Fibroblast of pulmonary artery (primary cell): Measurements from ENCODE around the gene CDC42BPA.
A peak's percentile ranks its signal among the peaks of the same experiment; 100 is the strongest.
"Not testable (repeated sequence)": the region's sequence is repeated elsewhere in the genome, so short reads cannot be mapped to it uniquely, and the experiment has no call there.

Experiments
- DNase-seq: peaks from one replicate; pipeline ENCODE4 v3.0.0-alpha.2; 2010; ENCODE audit warnings: low read depth
- H3K4me3 ChIP-seq: replicated peaks from 2 replicates; pipeline ENCODE4 v1.5.1; 2011; ENCODE audit warnings: low read depth, mild to moderate bottlenecking, control low read depth, low read length, moderate library complexity
- TF ChIP-seq, protein P1 (sequence below): IDR thresholded peaks from 2 replicates; pipeline ENCODE4 v1.5.1; 2011; ENCODE audit warnings: mild to moderate bottlenecking, control low read depth, low read length, inconsistent platforms; ENCODE audit errors: missing control alignments

CDC42BPA gene

GRCh38 chr1:227136210-227136820, 182.0 kb downstream of the CDC42BPA start:
- no peak for DNase-seq
- TF ChIP-seq, protein P1, sequence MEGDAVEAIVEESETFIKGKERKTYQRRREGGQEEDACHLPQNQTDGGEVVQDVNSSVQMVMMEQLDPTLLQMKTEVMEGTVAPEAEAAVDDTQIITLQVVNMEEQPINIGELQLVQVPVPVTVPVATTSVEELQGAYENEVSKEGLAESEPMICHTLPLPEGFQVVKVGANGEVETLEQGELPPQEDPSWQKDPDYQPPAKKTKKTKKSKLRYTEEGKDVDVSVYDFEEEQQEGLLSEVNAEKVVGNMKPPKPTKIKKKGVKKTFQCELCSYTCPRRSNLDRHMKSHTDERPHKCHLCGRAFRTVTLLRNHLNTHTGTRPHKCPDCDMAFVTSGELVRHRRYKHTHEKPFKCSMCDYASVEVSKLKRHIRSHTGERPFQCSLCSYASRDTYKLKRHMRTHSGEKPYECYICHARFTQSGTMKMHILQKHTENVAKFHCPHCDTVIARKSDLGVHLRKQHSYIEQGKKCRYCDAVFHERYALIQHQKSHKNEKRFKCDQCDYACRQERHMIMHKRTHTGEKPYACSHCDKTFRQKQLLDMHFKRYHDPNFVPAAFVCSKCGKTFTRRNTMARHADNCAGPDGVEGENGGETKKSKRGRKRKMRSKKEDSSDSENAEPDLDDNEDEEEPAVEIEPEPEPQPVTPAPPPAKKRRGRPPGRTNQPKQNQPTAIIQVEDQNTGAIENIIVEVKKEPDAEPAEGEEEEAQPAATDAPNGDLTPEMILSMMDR = no peak
- H3K4me3 ChIP-seq = no peak overlapping the region

DNA sequence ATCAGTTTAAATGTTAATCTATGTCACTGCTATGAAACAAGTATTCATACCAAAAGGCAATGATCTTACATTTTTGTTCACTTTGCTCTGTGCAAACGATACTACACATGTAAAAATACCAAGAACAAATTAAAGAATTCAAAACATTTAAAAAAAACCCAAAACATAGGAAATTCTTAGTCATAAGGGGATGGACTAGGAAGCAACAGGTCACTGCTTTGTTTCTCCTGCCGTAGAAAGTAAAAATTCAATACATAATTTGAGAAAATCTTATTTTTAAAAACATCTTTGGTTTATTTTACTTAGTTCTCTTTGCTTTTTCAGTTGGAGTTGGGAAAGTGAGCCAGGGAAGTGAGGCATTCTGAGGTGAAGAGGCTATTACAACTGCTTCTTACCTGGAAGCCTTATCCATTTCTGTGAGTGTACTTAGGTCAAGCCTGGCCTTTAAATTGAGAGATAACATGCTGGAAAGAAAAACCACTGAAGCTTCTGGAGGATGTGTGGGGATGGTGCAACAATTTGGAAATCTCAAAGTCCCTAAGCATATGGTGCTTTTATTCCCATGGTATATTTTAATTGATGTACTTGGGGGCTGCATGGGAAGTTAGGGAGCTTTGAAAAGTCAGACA, 183.5 kb downstream of the CDC42BPA start:
- no peak overlapping the region for H3K4me3 ChIP-seq
- DNase-seq = peak; percentile 59
- TF ChIP-seq, protein P1 = no peak

- not testable (repeated sequence) for H3K4me3 ChIP-seq, DNase-seq
Observed at GRCh38 chr1:227132695-227133094, 185.6 kb downstream of the CDC42BPA start.

DNA sequence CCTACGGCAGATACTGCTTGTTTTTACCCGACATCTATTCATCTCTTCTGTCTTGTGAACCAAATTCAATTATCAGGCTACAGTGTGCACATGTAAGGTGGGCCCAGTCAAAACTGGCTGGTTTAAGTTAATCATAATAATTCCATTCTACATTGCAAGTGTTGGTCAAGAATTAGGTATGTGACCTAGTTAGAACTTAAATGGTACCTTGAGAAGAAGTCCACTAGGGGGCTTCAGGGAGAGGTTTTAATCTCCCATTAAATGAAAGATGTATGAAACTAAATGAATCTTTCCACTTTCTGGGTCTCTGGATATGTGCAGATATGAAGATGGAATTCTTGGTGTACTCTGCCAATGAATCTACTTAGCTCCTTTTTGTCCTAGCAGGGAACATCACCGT, 187.1 kb downstream of the CDC42BPA start:
- TF ChIP-seq, protein P1 = peak; percentile 64

DNA sequence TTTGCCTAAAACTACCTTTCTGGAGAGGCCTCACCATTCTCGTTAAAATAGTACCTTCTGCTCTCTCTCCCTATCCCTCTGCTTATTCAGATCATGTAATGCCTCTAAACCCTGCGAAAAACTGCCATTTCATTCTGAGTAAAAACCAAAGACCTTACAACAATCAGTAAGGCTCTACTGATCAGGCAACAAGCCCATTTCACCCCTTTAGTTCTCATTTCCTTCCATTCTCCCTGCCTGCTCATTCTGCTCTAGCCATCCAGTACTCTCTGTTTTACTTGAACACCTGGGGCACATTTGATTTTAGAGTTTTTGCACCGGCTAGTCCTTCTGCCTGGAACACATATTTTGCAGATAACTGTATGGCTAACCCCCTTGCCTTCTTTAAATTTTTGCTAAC, 190.4 kb downstream of the CDC42BPA start:
- TF ChIP-seq, protein P1 = no peak
- no peak for DNase-seq
- H3K4me3 ChIP-seq = no peak overlapping the region

More for the DNA sequence above, 187.1 kb downstream of the CDC42BPA start:
- H3K4me3 ChIP-seq = no peak overlapping the region
- peak; percentile 66 for DNase-seq

- no peak for DNase-seq
- no peak overlapping the region for H3K4me3 ChIP-seq
- TF ChIP-seq, protein P1 = no peak
Observed at GRCh38 chr1:227125929-227126545, 192.3 kb downstream of the CDC42BPA start.

DNA sequence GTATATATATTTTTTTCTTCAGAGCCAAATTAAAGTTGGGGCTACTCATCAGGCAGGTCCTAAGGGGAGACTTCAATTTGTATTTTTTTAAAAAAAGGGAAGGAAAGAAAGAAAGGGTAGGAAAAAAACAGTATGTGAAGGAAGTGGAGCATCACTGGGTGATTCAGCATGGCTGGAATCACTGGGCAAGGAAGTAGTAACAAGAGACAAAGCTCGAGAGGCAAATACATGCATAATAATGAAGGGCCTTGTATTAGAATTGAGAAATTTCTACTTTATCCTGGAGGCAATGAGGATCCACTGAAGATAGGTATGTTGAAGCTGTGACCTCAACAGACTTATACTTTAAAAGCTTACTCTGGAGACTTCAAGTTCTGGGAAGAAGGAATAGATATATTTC, 193.8 kb downstream of the CDC42BPA start:
- peak; percentile 11 for DNase-seq
- TF ChIP-seq, protein P1 = no peak
- H3K4me3 ChIP-seq = no peak overlapping the region
